Measurements from ENCODE around the gene PAF1.

GRCh38 chr19:39420769-39421168, 29.9 kb upstream of the PAF1 start:
- TF ChIP-seq YY1 (IDR thresholded peaks at IDR 0.05; ENCODE audit: insufficient read depth, insufficient read length) (no peak), ZNF274 (IDR thresholded peaks at IDR 0.05; ENCODE audit: low read depth, low read length) (no peak)
